Activated CD4-positive, alpha-beta memory T cell treated with anti-CD3 and anti-CD28 coated beads for 36 hours (primary cell): ENCODE measurements around the gene MYADML2. TPM values are rescaled to one million over a fixed set of nuclear protein-coding genes. Genes with fewer than 3 reads are reported as not detected.
"Not testable (repeated sequence)": the region's sequence is repeated elsewhere in the genome, so short reads cannot be mapped to it uniquely, and the experiment has no call there.

Experiments
- CTCF ChIA-PET: fragments of 350-600 bp; sonication (Branson Sonifier 250); formaldehyde crosslinking; loops from one replicate; lab custom pipeline; 2021; ENCODE audit warnings: antibody characterized with exemption, inconsistent platforms; lab: Charles Lee
- POLR2A ChIA-PET: fragments of 350-600 bp; sonication (Branson Sonifier 250); formaldehyde crosslinking; loops from one replicate; lab custom pipeline; 2021; ENCODE audit warnings: antibody characterized with exemption; lab: Charles Lee
- DNase-seq: peaks from one replicate; pipeline ENCODE4 v3.0.0-alpha.2; 2020
- H3K27ac Mint-ChIP-seq: one replicate; pipeline ENCODE4 v1.8.0; 2021; ENCODE audit warnings: mixed read lengths
- H3K27me3 Mint-ChIP-seq: one replicate; pipeline ENCODE4 v1.8.0; 2021; ENCODE audit warnings: mixed read lengths
- H3K36me3 Mint-ChIP-seq: one replicate; pipeline ENCODE4 v1.8.0; 2021; ENCODE audit warnings: mixed read lengths
- H3K4me1 Mint-ChIP-seq: one replicate; pipeline ENCODE4 v1.8.0; 2021; ENCODE audit warnings: low read depth, mixed read lengths
- H3K4me3 Mint-ChIP-seq: one replicate; pipeline ENCODE4 v1.8.0; 2021; ENCODE audit warnings: mild to moderate bottlenecking, mixed read lengths
- H3K9me3 Mint-ChIP-seq: one replicate; pipeline ENCODE4 v1.8.0; 2021; ENCODE audit warnings: mixed read lengths
- intact Hi-C: fragments of 100-400 bp; cut with micrococcal nuclease; formaldehyde crosslinking; loops from one replicate; pipeline ENCODE4 v1.15.1; 2023
- total RNA-seq, 2 experiments: library from RNA; stranded (reverse); gene quantifications; one replicate each; pipeline ENCODE4 v1.2.3, GENCODE V29; 2021

The MYADML2 gene
- total RNA-seq, 2 experiments from 2014 or later = not detected

DNA sequence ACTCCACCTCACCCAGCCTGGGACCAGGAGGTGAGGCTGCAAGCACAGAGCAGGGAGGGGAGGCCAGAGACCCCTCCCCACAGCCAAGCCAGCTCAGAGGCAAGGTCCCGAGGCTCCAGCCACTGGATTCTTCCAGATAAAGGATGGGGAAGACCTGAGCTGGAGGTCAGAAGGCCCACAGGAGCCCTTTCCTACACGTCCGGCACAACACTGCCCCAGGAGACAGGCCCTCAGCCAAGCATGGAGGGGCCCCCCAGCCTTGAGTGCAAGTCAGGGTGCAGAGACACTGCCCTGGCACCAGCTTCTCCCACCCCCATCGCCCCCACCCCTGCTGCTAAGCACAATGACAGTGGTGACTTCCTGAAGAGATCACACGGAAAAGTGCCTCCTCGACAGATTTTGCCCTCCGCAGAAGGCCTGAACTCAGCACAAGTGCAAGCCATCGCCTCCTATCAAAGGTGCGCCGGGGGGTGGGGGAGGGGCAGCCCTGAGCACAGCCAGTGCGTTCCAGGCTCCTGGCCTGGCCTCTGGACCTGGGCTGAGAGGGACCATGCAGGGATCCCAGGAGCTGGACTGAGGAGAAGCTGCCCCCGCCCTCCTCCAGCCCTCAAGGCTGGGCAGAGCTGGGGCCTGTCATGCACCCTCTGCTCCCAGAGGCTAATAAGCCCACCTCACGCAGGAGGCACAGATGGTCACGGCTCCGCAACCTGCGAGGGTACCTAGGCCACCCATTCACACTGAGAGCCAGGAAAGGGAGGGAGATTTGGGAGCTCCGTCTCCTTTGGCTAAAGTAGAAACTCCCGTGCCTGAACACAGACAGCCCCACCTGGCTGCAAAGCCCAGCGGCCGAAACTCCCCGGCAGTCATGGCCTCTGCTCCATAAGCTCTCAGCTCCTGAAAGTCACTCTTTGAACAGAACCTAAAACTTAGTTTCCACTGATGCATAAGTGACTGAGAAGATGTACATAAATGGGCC, 22.2 kb downstream of the MYADML2 start:
- peak; percentile 55 for DNase-seq
- H3K4me1 Mint-ChIP-seq = peaks cover 15% of the 10 kb centered on the region
- CTCF ChIA-PET = interaction anchor here (0.5 to 1.1 kb wide), 2 partner anchors 18 to 97 kb away, joined by 3 to 5 read pairs; no protein-coding TSS in a partner anchor
- H3K27ac Mint-ChIP-seq = peak overlapping the region; percentile 62
- H3K36me3 Mint-ChIP-seq = peaks cover 8% of the 10 kb centered on the region
- POLR2A ChIA-PET = interaction anchor here (2.1 kb wide), 1 partner anchor 8 kb away, joined by 7 read pairs; the partner anchor contains the start of gene SIRT7
- peaks cover 8% of the 10 kb centered on the region for H3K27me3 Mint-ChIP-seq
- intact Hi-C loops = loop anchor here (5.0 kb wide), 1 partner anchor 53 kb away; the partner anchor contains the start of gene ARHGDIA
- H3K4me3 Mint-ChIP-seq = peak overlapping the region; percentile 83
- no peaks in the 10 kb centered on the region for H3K9me3 Mint-ChIP-seq

- CTCF ChIA-PET = interaction anchor here (0.6 kb wide), 1 partner anchor 185 kb away, joined by 3 read pairs; no protein-coding TSS in a partner anchor
- intact Hi-C loops = no loop called here
- Mint-ChIP-seq H3K4me3 (no peak overlapping the region), H3K9me3 (no peaks in the 10 kb centered on the region), H3K27me3 (peaks cover under 1% of the 10 kb centered on the region), H3K4me1 (peaks cover 19% of the 10 kb centered on the region), H3K36me3 (peaks cover 8% of the 10 kb centered on the region), H3K27ac (no peak overlapping the region)
- no peak for DNase-seq
- POLR2A ChIA-PET = no interaction called here
Observed at GRCh38 chr17:81923302-81924260, 23.5 kb downstream of the MYADML2 start.

GRCh38 chr17:81922566-81923301, 24.3 kb downstream of the MYADML2 start:
- ChIA-PET POLR2A (no interaction called here), CTCF (interaction anchor here (0.6 kb wide), 1 partner anchor 186 kb away, joined by 3 read pairs; no protein-coding TSS in a partner anchor)
- Mint-ChIP-seq H3K4me3 (no peak overlapping the region), H3K36me3 (peaks cover 8% of the 10 kb centered on the region), H3K27ac (no peak overlapping the region), H3K27me3 (no peaks in the 10 kb centered on the region), H3K9me3 (no peaks in the 10 kb centered on the region), H3K4me1 (peaks cover 24% of the 10 kb centered on the region)
- intact Hi-C loops = no loop called here
- DNase-seq = no peak

DNA sequence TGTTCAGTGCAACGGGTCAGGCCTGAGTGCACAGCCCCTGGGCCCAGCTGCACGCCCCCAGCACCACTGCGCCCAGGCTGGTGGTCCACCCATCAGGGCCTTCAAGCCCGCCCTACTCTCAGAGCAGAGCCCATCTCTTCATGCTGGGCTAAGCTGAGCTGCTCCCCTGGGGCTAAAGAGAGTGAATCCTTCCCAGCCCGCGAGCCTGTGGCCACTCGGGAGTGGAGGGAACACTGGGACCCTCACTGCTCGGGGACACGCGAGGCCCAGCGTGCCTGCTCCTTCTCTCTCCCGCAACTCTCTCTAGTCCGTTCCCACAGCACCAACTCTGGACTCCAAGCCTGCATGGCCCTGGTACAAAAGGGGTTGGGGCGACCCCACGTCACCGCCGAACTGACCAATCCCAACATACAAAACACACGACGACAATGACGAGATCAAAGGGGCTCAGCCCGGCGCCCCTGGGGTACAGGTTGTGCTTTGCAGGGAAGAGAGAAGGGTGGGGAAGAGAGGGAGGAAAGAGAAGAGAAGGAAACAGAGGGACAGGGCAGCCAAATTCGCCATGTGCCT, 25.0 kb downstream of the MYADML2 start:
- Mint-ChIP-seq H3K4me1 (peaks cover 27% of the 10 kb centered on the region), H3K9me3 (no peaks in the 10 kb centered on the region), H3K36me3 (peaks cover 9% of the 10 kb centered on the region), H3K4me3 (no peak overlapping the region), H3K27me3 (no peaks in the 10 kb centered on the region), H3K27ac (no peak overlapping the region)
- intact Hi-C loops = no loop called here
- DNase-seq = no peak
- ChIA-PET POLR2A (no interaction called here), CTCF (interaction anchor here (0.6 kb wide), 1 partner anchor 73 kb away, joined by 3 read pairs; no protein-coding TSS in a partner anchor)

DNA sequence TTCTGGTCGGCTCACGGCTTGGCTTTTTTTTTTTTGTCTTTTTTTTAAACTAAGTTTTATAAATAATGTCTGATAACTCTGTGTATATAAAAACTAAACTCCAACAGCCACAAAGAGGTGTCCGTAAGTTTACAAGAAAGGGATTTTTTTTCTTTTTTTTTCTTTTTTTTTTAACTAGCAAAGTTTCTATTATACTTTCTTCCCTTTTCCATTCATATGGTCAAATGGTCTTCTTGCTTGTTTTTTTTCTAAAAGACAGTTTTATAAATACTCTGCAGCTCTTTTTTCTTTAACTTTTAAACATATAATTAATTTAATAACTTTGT, 25.5 kb downstream of the MYADML2 start:
- no peak for DNase-seq
- no peak overlapping the region for H3K27ac Mint-ChIP-seq
- intact Hi-C loops = no loop called here
- no peak overlapping the region for H3K4me3 Mint-ChIP-seq
- peaks cover 30% of the 10 kb centered on the region for H3K4me1 Mint-ChIP-seq
- H3K27me3 Mint-ChIP-seq = no peaks in the 10 kb centered on the region
- ChIA-PET POLR2A (no interaction called here), CTCF (interaction anchor here (0.6 kb wide), 2 partner anchors 73 to 247 kb away, joined by 3 read pairs; no protein-coding TSS in a partner anchor)
- H3K9me3 Mint-ChIP-seq = no peaks in the 10 kb centered on the region
- H3K36me3 Mint-ChIP-seq = peaks cover 13% of the 10 kb centered on the region

GRCh38 chr17:81920612-81921536, 26.2 kb downstream of the MYADML2 start:
- ChIA-PET POLR2A (no interaction called here), CTCF (interaction anchor here (0.6 kb wide), 1 partner anchor 246 kb away, joined by 3 read pairs; no protein-coding TSS in a partner anchor)
- intact Hi-C loops = no loop called here
- peaks cover 27% of the 10 kb centered on the region for H3K4me1 Mint-ChIP-seq
- H3K36me3 Mint-ChIP-seq = peaks cover 16% of the 10 kb centered on the region
- H3K4me3 Mint-ChIP-seq = no peak overlapping the region
- no peaks in the 10 kb centered on the region for H3K27me3 Mint-ChIP-seq
- no peak overlapping the region for H3K27ac Mint-ChIP-seq
- no peaks in the 10 kb centered on the region for H3K9me3 Mint-ChIP-seq
- no peak for DNase-seq

GRCh38 chr17:81918832-81919545, 28.0 kb downstream of the MYADML2 start:
- H3K36me3 Mint-ChIP-seq = peaks cover 24% of the 10 kb centered on the region
- H3K4me1 Mint-ChIP-seq = peaks cover 24% of the 10 kb centered on the region
- DNase-seq = no peak
- CTCF ChIA-PET = interaction anchor here (0.5 kb wide), 1 partner anchor 40 kb away, joined by 3 read pairs; no protein-coding TSS in a partner anchor
- H3K4me3 Mint-ChIP-seq = no peak overlapping the region
- no peaks in the 10 kb centered on the region for H3K27me3 Mint-ChIP-seq
- H3K27ac Mint-ChIP-seq = no peak overlapping the region
- no peaks in the 10 kb centered on the region for H3K9me3 Mint-ChIP-seq
- POLR2A ChIA-PET = no interaction called here
- intact Hi-C loops = loop anchor here (1.0 kb wide), 1 partner anchor 58 kb away; the partner anchor contains the start of gene ASPSCR1

DNA sequence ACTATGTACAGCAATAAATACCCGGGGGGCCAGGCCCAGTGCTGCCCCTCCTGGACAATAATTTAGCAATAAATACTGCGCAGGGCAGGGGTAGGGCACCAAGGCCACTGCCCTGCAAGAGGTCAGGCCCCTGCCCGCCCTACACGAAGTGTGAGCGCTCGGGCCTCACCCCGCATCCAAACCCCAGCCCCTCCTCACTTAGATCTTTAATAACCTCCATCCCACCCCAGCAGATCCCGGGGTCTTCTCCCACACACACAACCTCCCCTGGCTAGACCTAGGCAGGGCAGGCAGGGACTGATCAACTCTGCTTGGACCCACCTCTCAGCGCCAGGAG, 28.7 kb downstream of the MYADML2 start:
- peak overlapping the region; percentile 75 for H3K27ac Mint-ChIP-seq
- H3K9me3 Mint-ChIP-seq, H3K27me3 Mint-ChIP-seq, POLR2A ChIA-PET, CTCF ChIA-PET, intact Hi-C loops, DNase-seq: not testable (repeated sequence)
- H3K4me1 Mint-ChIP-seq = peaks cover 24% of the 10 kb centered on the region
- peak overlapping the region; percentile 85 for H3K4me3 Mint-ChIP-seq
- peaks cover 25% of the 10 kb centered on the region for H3K36me3 Mint-ChIP-seq

DNA sequence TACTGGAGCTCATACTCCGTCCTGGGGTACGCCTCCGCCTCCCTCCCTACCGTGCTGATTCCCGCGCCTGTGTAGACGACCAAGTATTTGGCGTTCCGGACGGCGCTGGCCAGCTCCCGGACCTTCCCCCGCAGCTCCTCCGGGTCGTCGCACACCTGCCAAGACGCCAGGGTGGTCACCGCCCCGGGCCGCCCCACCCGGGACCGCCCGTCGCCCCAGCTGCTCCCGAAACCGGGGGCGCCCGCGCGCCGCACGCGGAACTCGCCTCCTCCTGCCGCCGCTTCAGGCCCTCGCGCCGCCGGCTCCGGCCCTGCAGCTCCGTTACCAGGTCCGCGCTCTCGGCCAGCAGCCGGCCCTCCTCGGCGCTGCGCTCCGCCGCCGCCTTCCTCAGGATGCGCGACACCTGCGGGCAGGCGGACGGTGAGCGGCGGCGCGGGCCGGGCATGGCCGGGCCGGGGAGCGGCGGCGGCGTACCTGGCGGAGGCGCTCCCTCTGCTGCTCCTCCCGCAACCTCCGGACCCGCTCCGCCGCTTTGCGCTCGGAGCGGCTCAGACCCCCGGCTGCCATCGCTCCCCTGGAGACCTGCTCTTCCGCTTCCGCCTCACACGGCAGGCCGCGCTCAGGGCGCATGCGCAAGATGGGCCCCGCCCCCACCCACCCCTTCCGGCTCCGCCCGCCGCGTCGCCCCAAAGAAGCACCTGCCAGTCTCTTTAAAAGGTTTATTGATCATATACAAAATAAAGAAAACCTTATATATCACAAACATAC, 29.3 kb downstream of the MYADML2 start, which contains the start of gene SIRT7:
SIRT7 (minus strand) TSS at position 612 of the 768 bp plus-strand sequence; CDS start at position 567, 45 bp downstream.
- ChIA-PET CTCF (interaction anchor here (0.6 to 1.9 kb wide), 5 partner anchors 8 to 103 kb away, joined by 3 to 8 read pairs (median 7); partner anchors contain the start of gene MAFG), POLR2A (interaction anchor here (0.9 to 1.5 kb wide), 5 partner anchors 8 to 113 kb away, joined by 3 to 7 read pairs (median 3); no protein-coding TSS in a partner anchor)
- peaks cover 31% of the 10 kb centered on the region for H3K36me3 Mint-ChIP-seq

More for the DNA sequence above, 29.3 kb downstream of the MYADML2 start, which contains the start of gene SIRT7:
- intact Hi-C loops = no loop called here
- Mint-ChIP-seq H3K4me1 (peaks cover 24% of the 10 kb centered on the region), H3K9me3 (no peaks in the 10 kb centered on the region), H3K4me3 (peak within 1 kb of the TSS; percentile 85), H3K27me3 (no peaks in the 10 kb centered on the region), H3K27ac (peak within 1 kb of the TSS; percentile 75)
- DNase-seq = peak; percentile 90
